ENCODE results near the gene AVPI1.

DNA sequence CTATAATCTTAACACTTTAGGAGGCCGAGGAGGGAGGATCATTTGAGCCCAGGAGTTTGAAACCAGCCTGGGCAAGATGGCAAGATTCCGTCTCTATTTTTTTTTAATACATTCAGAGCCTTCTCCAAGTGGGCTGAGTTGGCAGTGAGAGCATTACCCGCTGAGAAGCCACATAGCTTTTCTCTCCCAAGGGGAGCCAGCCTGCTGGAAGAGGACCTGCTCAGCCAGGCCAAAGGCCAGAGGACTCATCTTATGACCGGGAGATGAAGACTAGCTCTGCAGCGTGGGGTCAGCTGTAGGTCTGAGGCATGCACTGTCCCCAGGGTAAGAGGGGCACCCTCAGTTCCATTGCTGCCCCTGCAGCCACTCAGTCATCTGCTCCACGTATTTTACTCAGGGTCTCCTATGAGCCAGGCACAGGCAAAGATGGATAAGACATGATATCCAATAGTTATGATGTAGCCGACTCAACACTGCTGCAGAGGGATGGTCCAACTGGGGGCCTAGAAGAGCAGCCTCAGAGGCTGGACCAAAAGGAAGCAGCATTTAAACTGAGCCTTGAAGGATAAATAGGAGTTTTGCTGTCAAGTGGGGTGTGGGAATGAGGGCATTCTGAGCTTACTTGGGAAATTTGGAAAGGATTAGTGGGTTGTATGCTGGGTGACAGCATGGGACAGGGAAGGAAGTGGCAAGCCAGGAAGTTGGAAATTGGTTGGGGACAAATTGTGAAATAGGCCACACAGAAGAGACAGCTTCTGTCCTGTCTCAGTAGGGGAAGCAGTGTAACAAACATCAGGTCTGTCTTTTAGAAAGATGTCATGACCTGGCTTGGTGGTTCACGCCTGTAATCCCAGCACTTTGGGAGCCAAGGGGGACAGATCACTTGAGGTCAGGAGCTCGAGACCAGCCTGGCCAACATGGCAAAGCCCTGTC, 24.9 kb upstream of the AVPI1 start:
- TF ChIP-seq, protein P1, sequence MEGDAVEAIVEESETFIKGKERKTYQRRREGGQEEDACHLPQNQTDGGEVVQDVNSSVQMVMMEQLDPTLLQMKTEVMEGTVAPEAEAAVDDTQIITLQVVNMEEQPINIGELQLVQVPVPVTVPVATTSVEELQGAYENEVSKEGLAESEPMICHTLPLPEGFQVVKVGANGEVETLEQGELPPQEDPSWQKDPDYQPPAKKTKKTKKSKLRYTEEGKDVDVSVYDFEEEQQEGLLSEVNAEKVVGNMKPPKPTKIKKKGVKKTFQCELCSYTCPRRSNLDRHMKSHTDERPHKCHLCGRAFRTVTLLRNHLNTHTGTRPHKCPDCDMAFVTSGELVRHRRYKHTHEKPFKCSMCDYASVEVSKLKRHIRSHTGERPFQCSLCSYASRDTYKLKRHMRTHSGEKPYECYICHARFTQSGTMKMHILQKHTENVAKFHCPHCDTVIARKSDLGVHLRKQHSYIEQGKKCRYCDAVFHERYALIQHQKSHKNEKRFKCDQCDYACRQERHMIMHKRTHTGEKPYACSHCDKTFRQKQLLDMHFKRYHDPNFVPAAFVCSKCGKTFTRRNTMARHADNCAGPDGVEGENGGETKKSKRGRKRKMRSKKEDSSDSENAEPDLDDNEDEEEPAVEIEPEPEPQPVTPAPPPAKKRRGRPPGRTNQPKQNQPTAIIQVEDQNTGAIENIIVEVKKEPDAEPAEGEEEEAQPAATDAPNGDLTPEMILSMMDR (IDR thresholded peaks at IDR 0.05) = no peak
- TF ChIP-seq POLR2A (IDR thresholded peaks at IDR 0.05) = no peak
